Activated CD8-positive, alpha-beta T cell treated with anti-CD3 and anti-CD28 coated beads for 36 hours (primary cell): ENCODE measurements around the gene C1orf35. TPM values are rescaled to one million over a fixed set of nuclear protein-coding genes. Genes with fewer than 3 reads are reported as not detected.

Experiments
- ATAC-seq: fragments of 200-7000 bp; cut with Tn5 transposase; one replicate; pipeline ENCODE4 v1.10.0; 2021; ENCODE audit warnings: mild to moderate bottlenecking, moderate library complexity
- CTCF ChIA-PET: fragments of 350-600 bp; sonication (Branson Sonifier 250); formaldehyde crosslinking; loops from one replicate; lab custom pipeline; 2021; ENCODE audit warnings: antibody characterized with exemption; lab: Charles Lee
- POLR2A ChIA-PET: fragments of 350-600 bp; sonication (Branson Sonifier 250); formaldehyde crosslinking; loops from one replicate; lab custom pipeline; 2021; ENCODE audit warnings: antibody characterized with exemption; lab: Charles Lee
- DNase-seq: peaks from one replicate; pipeline ENCODE4 v3.0.0-alpha.2; 2020
- H3K27ac Mint-ChIP-seq: one replicate; pipeline ENCODE4 v1.8.0; 2021; ENCODE audit warnings: mild to moderate bottlenecking, mixed read lengths
- H3K27me3 Mint-ChIP-seq: one replicate; pipeline ENCODE4 v1.8.0; 2021; ENCODE audit warnings: mixed read lengths
- H3K36me3 Mint-ChIP-seq: one replicate; pipeline ENCODE4 v1.8.0; 2021; ENCODE audit warnings: low read depth, mixed read lengths
- H3K4me1 Mint-ChIP-seq: one replicate; pipeline ENCODE4 v1.8.0; 2021; ENCODE audit warnings: low read depth, mixed read lengths
- H3K4me3 Mint-ChIP-seq: one replicate; pipeline ENCODE4 v1.8.0; 2021; ENCODE audit warnings: mild to moderate bottlenecking, moderate library complexity, mixed read lengths
- H3K9me3 Mint-ChIP-seq: one replicate; pipeline ENCODE4 v1.8.0; 2021; ENCODE audit warnings: mixed read lengths
- intact Hi-C: fragments of 100-400 bp; cut with micrococcal nuclease; formaldehyde crosslinking; loops from one replicate; pipeline ENCODE4 v1.10.0; 2022
- total RNA-seq, 2 experiments: library from RNA; stranded (reverse); gene quantifications; one replicate each; pipeline ENCODE4 v1.2.3, GENCODE V29; 2021
- TF ChIP-seq, protein P1 (sequence below): fragments of 200-600 bp; IDR thresholded peaks from one replicate; pipeline ENCODE4 v1.8.0; 2022; ENCODE audit warnings: antibody characterized with exemption, mild to moderate bottlenecking

The C1orf35 gene
- total RNA-seq, 2 experiments from 2014 or later = 22.2 to 23.5 TPM

DNA sequence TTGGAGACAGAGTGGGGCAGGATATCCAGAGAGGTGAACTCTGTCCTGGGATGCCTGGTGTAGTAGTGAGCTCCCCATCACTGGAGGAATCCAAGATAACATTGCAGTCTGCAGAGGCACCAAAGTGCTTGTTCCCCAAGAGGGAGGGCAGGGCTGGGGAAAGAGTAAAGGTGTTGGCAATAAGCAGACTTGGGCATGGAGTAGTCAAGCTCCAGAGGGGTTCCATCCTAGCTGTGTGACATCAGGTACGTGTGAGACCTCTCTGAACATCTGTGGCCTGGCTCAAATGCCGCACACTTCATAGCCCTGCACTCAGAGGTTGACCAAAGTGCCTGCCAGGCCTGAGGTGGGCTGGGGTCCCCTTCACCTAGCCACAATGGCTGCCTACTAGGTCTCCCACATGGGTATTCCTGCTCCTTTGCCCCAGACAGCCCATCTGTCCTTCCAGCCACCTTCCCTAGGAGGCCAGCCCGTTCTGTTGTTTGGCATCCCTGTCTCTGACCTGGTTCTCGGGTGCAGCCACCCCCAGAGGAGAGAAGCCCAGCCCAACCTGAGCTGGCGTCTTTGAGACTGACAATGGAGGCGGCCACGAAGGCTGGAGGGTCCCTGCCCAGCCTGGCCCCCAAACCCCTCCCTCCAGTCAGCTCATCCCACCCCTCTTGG, 23.4 kb downstream of the C1orf35 start:
- no peaks in the 10 kb centered on the region for H3K9me3 Mint-ChIP-seq
- DNase-seq = no peak
- H3K4me1 Mint-ChIP-seq = peaks cover 13% of the 10 kb centered on the region
- H3K27me3 Mint-ChIP-seq = no peaks in the 10 kb centered on the region
- H3K4me3 Mint-ChIP-seq = no peak overlapping the region
- H3K36me3 Mint-ChIP-seq = peaks cover 24% of the 10 kb centered on the region
- ChIA-PET CTCF (no interaction called here), POLR2A (interaction anchor here (1.6 kb wide), 1 partner anchor 30 kb away, joined by 4 read pairs; the partner anchor contains the start of gene MRPL55)
- no peak for ATAC-seq
- no peak overlapping the region for H3K27ac Mint-ChIP-seq
- TF ChIP-seq, protein P1, sequence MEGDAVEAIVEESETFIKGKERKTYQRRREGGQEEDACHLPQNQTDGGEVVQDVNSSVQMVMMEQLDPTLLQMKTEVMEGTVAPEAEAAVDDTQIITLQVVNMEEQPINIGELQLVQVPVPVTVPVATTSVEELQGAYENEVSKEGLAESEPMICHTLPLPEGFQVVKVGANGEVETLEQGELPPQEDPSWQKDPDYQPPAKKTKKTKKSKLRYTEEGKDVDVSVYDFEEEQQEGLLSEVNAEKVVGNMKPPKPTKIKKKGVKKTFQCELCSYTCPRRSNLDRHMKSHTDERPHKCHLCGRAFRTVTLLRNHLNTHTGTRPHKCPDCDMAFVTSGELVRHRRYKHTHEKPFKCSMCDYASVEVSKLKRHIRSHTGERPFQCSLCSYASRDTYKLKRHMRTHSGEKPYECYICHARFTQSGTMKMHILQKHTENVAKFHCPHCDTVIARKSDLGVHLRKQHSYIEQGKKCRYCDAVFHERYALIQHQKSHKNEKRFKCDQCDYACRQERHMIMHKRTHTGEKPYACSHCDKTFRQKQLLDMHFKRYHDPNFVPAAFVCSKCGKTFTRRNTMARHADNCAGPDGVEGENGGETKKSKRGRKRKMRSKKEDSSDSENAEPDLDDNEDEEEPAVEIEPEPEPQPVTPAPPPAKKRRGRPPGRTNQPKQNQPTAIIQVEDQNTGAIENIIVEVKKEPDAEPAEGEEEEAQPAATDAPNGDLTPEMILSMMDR = no peak
- intact Hi-C loops = no loop called here

- no peak for ATAC-seq
- Mint-ChIP-seq H3K27ac (no peak overlapping the region), H3K9me3 (no peaks in the 10 kb centered on the region), H3K27me3 (no peaks in the 10 kb centered on the region), H3K36me3 (peaks cover 17% of the 10 kb centered on the region), H3K4me1 (peaks cover 8% of the 10 kb centered on the region), H3K4me3 (no peak overlapping the region)
- intact Hi-C loops = no loop called here
- CTCF ChIA-PET = no interaction called here
- DNase-seq = no peak
- TF ChIP-seq, protein P1 = no peak
- POLR2A ChIA-PET = interaction anchor here (0.8 to 1.6 kb wide), 2 partner anchors 31 to 316 kb away, joined by 3 to 4 read pairs; partner anchors contain the start of gene MRPL55
Observed at GRCh38 chr1:228079013-228079412, 24.1 kb downstream of the C1orf35 start.

DNA sequence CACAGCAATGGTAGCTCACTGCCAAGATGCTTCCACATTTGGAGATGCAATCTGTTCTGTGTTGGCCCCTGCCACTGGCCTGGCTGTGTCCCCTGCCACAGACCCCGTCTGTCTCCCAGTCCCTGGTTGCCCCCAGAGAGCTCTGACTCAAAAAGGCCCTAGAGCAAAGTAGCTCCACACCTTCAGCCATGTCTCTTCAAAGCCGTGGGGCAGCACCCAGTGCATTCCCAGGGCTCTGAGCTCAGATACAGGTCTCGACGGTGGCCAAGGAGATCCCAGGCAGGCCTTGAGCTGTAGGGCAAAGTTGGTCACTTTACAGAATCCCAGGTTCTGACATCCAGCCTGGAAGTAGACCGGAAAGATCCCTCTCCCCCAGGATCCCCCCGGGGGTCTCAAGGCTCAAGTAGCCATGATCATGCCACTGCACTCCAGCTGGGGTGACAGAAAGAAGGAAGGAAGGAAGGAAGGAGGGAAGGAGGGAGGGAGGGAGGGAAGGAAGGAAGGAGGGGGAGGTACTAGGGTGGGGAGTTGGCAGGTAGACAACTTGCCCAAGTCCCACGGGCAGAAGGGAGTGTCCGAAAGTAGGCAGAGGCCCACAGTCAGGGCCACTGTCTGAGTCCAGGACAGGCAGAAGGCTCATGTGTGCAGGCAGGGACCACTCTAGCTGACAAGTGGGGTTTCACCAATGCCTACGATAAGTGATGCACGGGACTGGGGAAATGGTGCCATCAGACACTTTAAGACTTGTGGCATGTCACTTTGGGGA, 25.4 kb downstream of the C1orf35 start:
- Mint-ChIP-seq H3K27ac (no peak overlapping the region), H3K4me3 (no peak overlapping the region), H3K36me3 (peaks cover 7% of the 10 kb centered on the region), H3K27me3 (no peaks in the 10 kb centered on the region), H3K4me1 (peaks cover 8% of the 10 kb centered on the region), H3K9me3 (no peaks in the 10 kb centered on the region)
- intact Hi-C loops = no loop called here
- ChIA-PET POLR2A (interaction anchor here (0.8 to 1.0 kb wide), 2 partner anchors 33 to 314 kb away, joined by 3 to 4 read pairs; no protein-coding TSS in a partner anchor), CTCF (interaction anchor here (1.5 to 2.0 kb wide), 2 partner anchors 53 to 73 kb away, joined by 4 to 7 read pairs; no protein-coding TSS in a partner anchor)
- peak; percentile 0 for DNase-seq
- no peak for ATAC-seq
- TF ChIP-seq, protein P1 = no peak

DNA sequence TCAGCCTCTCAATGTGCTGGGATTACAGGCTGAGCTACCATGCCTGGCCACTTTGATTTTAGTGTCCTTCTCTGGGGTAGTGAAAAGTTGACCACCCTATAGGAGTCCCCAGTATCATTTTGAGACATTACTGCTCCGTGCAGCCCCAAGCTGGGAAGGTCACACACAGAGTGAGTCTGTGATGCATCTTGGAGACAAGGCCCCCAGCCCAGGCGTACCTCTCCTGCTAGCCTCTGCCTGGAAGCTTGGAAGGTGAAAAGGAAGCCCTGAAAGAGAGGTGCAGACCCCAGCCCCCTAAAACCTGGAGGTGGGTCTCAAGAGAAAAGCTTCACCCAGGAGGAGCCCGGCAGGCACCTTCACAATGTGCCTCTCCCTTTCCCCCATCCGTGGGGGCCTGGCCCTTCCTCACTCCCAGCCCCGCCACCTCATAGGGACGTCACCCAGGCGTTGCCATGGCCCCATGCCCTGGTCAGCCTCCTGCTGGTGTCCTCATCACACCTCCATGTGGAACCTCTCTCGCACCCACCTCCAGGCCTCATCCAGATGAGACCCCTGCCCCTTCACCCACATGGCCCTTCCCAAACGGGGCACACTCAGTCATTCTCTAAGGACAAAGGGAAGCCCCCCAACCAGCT, 26.2 kb downstream of the C1orf35 start:
- ATAC-seq (no peak), DNase-seq (no peak)
- intact Hi-C loops = no loop called here
- CTCF ChIA-PET = interaction anchor here (1.5 to 2.0 kb wide), 2 partner anchors 54 to 72 kb away, joined by 4 to 7 read pairs; no protein-coding TSS in a partner anchor
- no peak overlapping the region for H3K4me3 Mint-ChIP-seq
- peaks cover 7% of the 10 kb centered on the region for H3K36me3 Mint-ChIP-seq
- no peak overlapping the region for H3K27ac Mint-ChIP-seq
- H3K27me3 Mint-ChIP-seq = no peaks in the 10 kb centered on the region
- TF ChIP-seq, protein P1 = no peak
- POLR2A ChIA-PET = no interaction called here
- no peaks in the 10 kb centered on the region for H3K9me3 Mint-ChIP-seq
- H3K4me1 Mint-ChIP-seq = peaks cover 8% of the 10 kb centered on the region
